GM18520 (cell line): ENCODE data around the gene PDE3A.
"Not testable (repeated sequence)": the region's sequence is repeated elsewhere in the genome, so short reads cannot be mapped to it uniquely, and the experiment has no call there.

Experiments used
- ATAC-seq: cut with Tn5 transposase; IDR thresholded peaks from one replicate; pipeline ENCODE4 v1.9.1; 2021; ENCODE audit not compliant: unreplicated experiment

The PDE3A gene

GRCh38 chr12:20372326-20373096 lies 4.2 kb downstream of the PDE3A start:
- no peak for ATAC-seq

GRCh38 chr12:20374795-20375194 lies 6.5 kb downstream of the PDE3A start:
- no peak for ATAC-seq

GRCh38 chr12:20375560-20375959 lies 7.2 kb downstream of the PDE3A start:
- ATAC-seq: no peak

GRCh38 chr12:20376984-20377383 lies 8.6 kb downstream of the PDE3A start:
- no peak for ATAC-seq

- ATAC-seq: no peak
Observed at GRCh38 chr12:20377750-20378149, 9.4 kb downstream of the PDE3A start.

GRCh38 chr12:20382117-20382516 lies 13.8 kb downstream of the PDE3A start:
- ATAC-seq: no peak

- no peak for ATAC-seq
Observed at GRCh38 chr12:20383612-20384011, 15.3 kb downstream of the PDE3A start.

GRCh38 chr12:20384836-20385235 lies 16.5 kb downstream of the PDE3A start:
- not testable (repeated sequence) for ATAC-seq

GRCh38 chr12:20390846-20391245 lies 22.5 kb downstream of the PDE3A start:
- ATAC-seq: no peak

GRCh38 chr12:20392339-20392738 lies 24.0 kb downstream of the PDE3A start:
- ATAC-seq: no peak

- ATAC-seq: no peak
Observed at GRCh38 chr12:20393707-20394106, 25.4 kb downstream of the PDE3A start.

- no peak for ATAC-seq
Observed at GRCh38 chr12:20395791-20396550, 27.6 kb downstream of the PDE3A start.

- no peak for ATAC-seq
Observed at GRCh38 chr12:20398686-20399085, 30.3 kb downstream of the PDE3A start.

- ATAC-seq: no peak
Observed at GRCh38 chr12:20400003-20400402, 31.7 kb downstream of the PDE3A start.

GRCh38 chr12:20403230-20403629 lies 34.9 kb downstream of the PDE3A start:
- no peak for ATAC-seq

- ATAC-seq: no peak
Observed at GRCh38 chr12:20404576-20405346, 36.4 kb downstream of the PDE3A start.

- no peak for ATAC-seq
Observed at GRCh38 chr12:20409607-20410377, 41.5 kb downstream of the PDE3A start.

- ATAC-seq: no peak
Observed at GRCh38 chr12:20410734-20411133, 42.4 kb downstream of the PDE3A start.

GRCh38 chr12:20411345-20411744 lies 43.0 kb downstream of the PDE3A start:
- ATAC-seq: no peak

- ATAC-seq: no peak
Observed at GRCh38 chr12:20415028-20415427, 46.7 kb downstream of the PDE3A start.

GRCh38 chr12:20415641-20416040 lies 47.3 kb downstream of the PDE3A start:
- no peak for ATAC-seq
